Stimulated activated CD4-positive, alpha-beta T cell treated with anti-CD3 and anti-CD28 coated beads, Interleukin-12 subunit alpha, Interleukin-12 subunit beta, amount 100 ng/mL, for 48 hours (primary cell): Measurements from ENCODE around the gene BCAN.

Source experiments
- DNase-seq, 3 donors: peaks; one replicate each; pipeline ENCODE4 v3.0.0-alpha.2; 2020; ENCODE audit warnings: low read depth in 2 of 3, low spot score in 1 of 3

BCAN gene

GRCh38 chr1:156643778-156644092 is 1.8 kb downstream of the BCAN start:
- DNase-seq, result no peak

DNA sequence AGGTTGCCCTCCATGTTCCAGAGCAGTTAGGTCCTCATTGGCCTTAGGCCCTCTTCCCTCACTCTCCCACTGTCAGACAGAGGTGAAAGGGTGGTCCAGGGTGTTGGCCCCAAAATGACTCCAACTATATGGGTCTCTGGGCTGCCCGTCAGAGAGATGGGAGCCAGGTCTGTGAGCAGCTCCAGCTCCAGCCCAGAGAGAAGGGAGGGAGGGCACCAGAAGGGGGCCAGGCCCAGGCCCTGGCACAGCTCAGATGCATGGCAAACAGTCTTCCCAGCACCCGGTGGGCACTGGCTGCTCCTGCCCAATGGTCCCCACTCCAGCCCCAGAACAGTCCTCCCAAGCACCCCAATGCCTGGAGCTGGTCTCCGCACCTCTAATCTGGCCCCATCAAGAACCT is 2.2 kb downstream of the BCAN start:
- DNase-seq, result no peak

DNA sequence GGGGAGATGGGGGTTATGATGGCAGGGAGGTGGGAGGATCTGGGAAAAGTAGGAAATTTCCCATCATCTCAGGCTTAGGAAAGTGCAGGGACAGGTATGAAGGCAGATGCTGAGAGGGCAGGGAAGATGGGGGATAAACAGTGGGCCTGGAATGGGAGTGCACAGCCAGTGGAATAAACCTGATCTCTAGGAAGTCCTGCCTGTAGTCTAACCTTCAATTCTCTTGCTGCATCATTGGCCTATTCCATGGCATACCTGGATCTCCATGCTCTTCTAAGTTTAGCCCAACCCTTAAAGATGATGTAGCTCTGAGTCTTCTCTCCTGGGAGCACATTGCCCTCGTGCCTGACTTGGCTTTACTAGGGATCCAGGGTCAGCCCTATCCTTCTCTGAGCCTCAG is 2.7 kb downstream of the BCAN start:
- no peak for DNase-seq

DNA sequence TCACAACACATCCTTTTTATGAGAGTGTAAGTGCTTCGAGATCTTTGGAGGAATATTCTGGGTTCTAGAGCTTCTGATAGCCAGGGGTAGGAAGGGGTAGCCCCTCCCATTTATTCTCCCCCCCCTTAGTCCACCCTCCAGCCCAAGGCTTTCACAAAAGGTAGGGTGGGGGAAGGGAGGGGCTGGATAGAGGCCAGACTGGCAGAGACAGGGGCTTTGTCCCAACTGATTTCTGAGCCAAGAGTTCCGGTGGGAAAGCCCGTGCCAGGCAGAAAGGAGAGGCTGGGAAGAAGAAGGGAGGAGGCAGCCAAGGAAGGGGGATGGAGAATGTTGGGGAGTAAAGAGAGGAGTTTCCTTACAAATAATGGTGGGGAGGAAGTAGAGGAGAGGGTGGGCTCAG is 3.1 kb downstream of the BCAN start:
- DNase-seq, result no peak

- no peak for DNase-seq
These were observed 3.7 kb downstream of the BCAN start for GRCh38 chr1:156645666-156646065.

GRCh38 chr1:156646738-156647211 is 4.9 kb downstream of the BCAN start:
- DNase-seq, result no peak

DNA sequence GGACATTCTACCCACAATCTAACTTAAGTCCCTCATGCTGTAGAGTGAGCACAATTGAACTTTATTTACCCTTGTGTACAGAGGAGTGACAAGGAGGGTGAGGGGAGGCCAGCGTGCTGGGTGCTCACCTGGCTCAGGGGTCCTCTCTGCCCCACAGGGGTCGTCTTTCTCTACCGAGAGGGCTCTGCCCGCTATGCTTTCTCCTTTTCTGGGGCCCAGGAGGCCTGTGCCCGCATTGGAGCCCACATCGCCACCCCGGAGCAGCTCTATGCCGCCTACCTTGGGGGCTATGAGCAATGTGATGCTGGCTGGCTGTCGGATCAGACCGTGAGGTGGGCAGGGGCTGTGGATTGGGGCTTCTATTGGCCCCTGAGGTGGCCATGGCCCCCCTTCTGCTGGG is 5.4 kb downstream of the BCAN start:
- DNase-seq, result no peak

GRCh38 chr1:156648496-156648895 is 6.6 kb downstream of the BCAN start:
- no peak for DNase-seq

- no peak for DNase-seq
These were observed 7.0 kb downstream of the BCAN start for GRCh38 chr1:156648951-156649350.

DNA sequence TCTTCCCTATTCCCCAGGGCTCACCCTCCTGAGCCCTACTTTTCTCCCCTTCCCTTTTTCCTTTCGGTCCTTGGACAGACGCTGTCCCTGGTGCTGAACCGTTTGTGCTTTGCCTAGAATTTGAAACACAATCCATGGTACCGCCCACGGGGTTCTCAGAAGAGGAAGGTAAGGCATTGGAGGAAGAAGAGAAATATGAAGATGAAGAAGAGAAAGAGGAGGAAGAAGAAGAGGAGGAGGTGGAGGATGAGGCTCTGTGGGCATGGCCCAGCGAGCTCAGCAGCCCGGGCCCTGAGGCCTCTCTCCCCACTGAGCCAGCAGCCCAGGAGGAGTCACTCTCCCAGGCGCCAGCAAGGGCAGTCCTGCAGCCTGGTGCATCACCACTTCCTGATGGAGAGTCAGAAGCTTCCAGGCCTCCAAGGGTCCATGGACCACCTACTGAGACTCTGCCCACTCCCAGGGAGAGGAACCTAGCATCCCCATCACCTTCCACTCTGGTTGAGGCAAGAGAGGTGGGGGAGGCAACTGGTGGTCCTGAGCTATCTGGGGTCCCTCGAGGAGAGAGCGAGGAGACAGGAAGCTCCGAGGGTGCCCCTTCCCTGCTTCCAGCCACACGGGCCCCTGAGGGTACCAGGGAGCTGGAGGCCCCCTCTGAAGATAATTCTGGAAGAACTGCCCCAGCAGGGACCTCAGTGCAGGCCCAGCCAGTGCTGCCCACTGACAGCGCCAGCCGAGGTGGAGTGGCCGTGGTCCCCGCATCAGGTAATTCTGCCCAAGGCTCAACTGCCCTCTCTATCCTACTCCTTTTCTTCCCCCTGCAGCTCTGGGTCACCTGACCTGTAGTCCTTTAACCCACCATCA is 10.4 kb downstream of the BCAN start:
- no peak for DNase-seq

DNA sequence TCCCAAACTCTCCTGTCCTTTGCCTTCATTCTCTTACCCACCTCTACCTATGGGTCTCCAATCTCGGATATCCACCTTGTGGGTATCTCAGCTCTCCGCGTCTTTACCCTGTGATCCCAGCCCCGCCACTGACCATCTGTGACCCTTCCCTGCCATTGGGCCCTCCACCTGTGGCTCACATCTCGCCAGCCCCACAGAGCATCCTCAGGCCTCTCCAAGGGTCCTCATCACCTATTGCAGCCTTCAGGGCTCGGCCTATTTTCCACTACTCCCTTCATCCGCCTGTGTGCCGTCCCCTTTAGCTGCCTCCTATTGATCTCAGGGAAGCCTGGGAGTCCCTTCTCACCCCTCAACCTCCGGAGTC is 11.1 kb downstream of the BCAN start:
- no peak for DNase-seq

GRCh38 chr1:156654700-156655099 is 12.8 kb downstream of the BCAN start:
- DNase-seq, result no peak

GRCh38 chr1:156655151-156655903 is 13.4 kb downstream of the BCAN start:
- DNase-seq, result no peak

GRCh38 chr1:156655904-156656516 is 14.1 kb downstream of the BCAN start:
- no peak for DNase-seq

- peak; percentile 50 to 75 (median 63) for DNase-seq
These were observed 15.2 kb downstream of the BCAN start for GRCh38 chr1:156656806-156657740.

GRCh38 chr1:156657741-156658319 is 15.9 kb downstream of the BCAN start:
- no peak for DNase-seq

GRCh38 chr1:156658496-156658895 is 16.6 kb downstream of the BCAN start:
- DNase-seq, result no peak

DNA sequence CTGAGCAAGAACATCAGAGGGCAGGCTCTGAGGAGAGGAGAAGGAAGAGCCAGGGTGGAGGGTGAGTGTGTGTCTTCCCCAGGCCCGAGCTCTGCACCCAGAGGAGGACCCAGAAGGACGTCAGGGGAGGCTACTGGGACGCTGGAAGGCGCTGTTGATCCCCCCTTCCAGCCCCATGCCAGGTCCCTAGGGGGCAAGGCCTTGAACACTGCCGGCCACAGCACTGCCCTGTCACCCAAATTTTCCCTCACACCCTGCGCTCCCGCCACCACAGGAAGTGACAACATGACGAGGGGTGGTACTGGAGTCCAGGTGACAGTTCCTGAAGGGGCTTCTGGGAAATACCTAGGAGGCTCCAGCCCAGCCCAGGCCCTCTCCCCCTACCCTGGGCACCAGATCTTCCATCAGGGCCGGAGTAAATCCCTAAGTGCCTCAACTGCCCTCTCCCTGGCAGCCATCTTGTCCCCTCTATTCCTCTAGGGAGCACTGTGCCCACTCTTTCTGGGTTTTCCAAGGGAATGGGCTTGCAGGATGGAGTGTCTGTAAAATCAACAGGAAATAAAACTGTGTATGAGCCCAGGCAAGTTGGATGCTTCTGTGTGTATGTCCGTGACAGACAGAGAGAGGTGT is 17.1 kb downstream of the BCAN start:
- no peak for DNase-seq

DNA sequence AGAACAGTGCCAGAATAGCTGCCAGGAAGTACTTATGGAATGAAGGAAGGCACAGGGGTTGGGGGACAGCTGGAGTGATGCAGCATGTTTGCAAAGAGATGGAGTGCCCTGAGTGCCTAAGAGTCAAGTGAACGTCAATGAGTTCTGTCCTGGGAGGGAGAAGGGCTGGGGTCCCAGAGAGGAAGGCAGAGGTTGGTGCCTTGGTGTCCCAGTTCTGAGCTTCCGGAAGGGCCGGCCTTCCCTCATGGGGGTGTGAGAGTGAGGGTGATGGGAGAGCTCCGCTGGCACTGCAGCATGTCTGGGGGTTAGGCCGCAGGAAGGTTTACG is 17.7 kb downstream of the BCAN start:
- no peak for DNase-seq

- DNase-seq, result peak; percentile 92 to 93 (median 92)
These were observed 18.3 kb downstream of the BCAN start for GRCh38 chr1:156659988-156660751.
